ENCODE results near the gene MIB1. TPM values are rescaled to one million over a fixed set of nuclear protein-coding genes. Genes with fewer than 3 reads are reported as not detected.

MIB1 gene
- total and polyA plus RNA-seq, 2 donors (not counting 1 experiment from before 2014, with no cell fraction given), result 1.8 to 25.5 TPM

DNA sequence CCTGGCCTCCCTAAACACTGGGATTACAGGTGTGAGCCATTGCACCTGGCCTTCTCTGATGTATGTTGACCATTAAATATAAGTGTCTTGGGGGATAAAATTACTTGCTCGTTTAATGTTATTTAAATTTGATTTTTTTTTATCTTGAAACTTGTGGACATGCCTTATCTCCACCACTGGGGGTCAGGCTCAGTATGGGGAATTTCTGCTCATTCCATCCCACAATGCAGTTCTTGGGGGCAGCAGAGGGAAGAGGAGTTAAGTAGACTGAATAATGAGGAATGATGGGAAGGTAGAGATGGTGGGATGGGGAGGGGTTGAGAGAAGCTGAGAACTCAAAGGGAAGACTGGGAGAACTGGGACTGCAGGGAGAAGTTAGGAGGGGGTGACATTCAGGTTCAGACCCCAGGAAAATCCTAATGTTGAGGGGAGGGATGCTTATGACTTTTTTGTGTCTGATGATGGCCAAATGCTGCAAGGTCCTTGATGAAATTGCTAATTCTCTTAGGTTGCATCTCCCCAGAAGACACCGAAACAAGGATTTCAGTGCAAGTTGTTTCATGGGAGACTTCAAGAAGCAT is 174.2 kb downstream of the MIB1 start:
- Histone ChIP-seq H3K27ac (ENCODE audit: low read length in 2 of 2) (no peak overlapping the region), H3K36me3 (replicated peaks in 1 of 2; ENCODE audit: control extremely low read depth in 1 of 2, control insufficient read depth in 1 of 2, extremely low read depth in 1 of 2, insufficient read depth in 2 of 2, low read length in 1 of 2) (no peaks in the 10 kb centered on the region), H3K27me3 (replicated peaks in 1 of 4; ENCODE audit: control extremely low read depth in 1 of 4, control insufficient read depth in 3 of 4, insufficient read depth in 4 of 4, low read length in 3 of 4) (peaks cover 0 to 5% (median 1%) of the 10 kb centered on the region in 4 experiments), H3K4me3 (ENCODE audit: control extremely low read depth in 1 of 5, extremely low read depth in 1 of 5, insufficient read depth in 1 of 5, low read depth in 2 of 5, low read length in 4 of 5) (no peak overlapping the region), H3K4me1 (ENCODE audit: control insufficient read depth in 2 of 2, insufficient read depth in 2 of 2, low read length in 2 of 2) (no peaks in the 10 kb centered on the region), H4K20me1 (ENCODE audit: control insufficient read depth, insufficient read depth, low read length, poor library complexity, severe bottlenecking) (no peaks in the 10 kb centered on the region), H3K4me2 (replicated peaks; ENCODE audit: low read depth, low read length, poor library complexity, severe bottlenecking) (no peak overlapping the region), H3K9me3 (ENCODE audit: control extremely low read depth in 1 of 3, control insufficient read depth in 2 of 3, insufficient read depth in 1 of 3, low read length in 2 of 3) (peaks cover 3 to 10% (median 8%) of the 10 kb centered on the region in 3 donors), H2AFZ (ENCODE audit: insufficient read depth, low read depth, low read length, poor library complexity, severe bottlenecking) (no peak overlapping the region), H3K9ac (ENCODE audit: low read length) (no peak overlapping the region), H3K79me2 (ENCODE audit: control insufficient read depth, insufficient read depth, low read length) (no peaks in the 10 kb centered on the region)
- intact Hi-C loops (cut with micrococcal nuclease), result no loop called here
- Mint-ChIP-seq H3K27ac (no peak overlapping the region), H3K4me3 (no peak overlapping the region), H3K4me1 (no peaks in the 10 kb centered on the region), H3K9me3 (ENCODE audit: insufficient read depth) (peaks cover 6% of the 10 kb centered on the region), H3K27me3 (peaks cover 9% of the 10 kb centered on the region)
- DNase-seq, result no peak
- ChIA-PET POLR2A (no interaction called here), CTCF (no interaction called here)
- TF ChIP-seq, protein P1, sequence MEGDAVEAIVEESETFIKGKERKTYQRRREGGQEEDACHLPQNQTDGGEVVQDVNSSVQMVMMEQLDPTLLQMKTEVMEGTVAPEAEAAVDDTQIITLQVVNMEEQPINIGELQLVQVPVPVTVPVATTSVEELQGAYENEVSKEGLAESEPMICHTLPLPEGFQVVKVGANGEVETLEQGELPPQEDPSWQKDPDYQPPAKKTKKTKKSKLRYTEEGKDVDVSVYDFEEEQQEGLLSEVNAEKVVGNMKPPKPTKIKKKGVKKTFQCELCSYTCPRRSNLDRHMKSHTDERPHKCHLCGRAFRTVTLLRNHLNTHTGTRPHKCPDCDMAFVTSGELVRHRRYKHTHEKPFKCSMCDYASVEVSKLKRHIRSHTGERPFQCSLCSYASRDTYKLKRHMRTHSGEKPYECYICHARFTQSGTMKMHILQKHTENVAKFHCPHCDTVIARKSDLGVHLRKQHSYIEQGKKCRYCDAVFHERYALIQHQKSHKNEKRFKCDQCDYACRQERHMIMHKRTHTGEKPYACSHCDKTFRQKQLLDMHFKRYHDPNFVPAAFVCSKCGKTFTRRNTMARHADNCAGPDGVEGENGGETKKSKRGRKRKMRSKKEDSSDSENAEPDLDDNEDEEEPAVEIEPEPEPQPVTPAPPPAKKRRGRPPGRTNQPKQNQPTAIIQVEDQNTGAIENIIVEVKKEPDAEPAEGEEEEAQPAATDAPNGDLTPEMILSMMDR (IDR thresholded peaks at IDR 0.05), result no peak
- no peak for TF ChIP-seq EZH2 (IDR thresholded peaks at IDR 0.05; ENCODE audit: borderline replicate concordance, insufficient read depth, low read depth, low read length, poor library complexity, severe bottlenecking)
- 50% methylated on average over 2 of the region's 2 CpGs for WGBS (ENCODE audit: insufficient coverage)
- ATAC-seq (ENCODE audit: low read depth), result no peak

DNA sequence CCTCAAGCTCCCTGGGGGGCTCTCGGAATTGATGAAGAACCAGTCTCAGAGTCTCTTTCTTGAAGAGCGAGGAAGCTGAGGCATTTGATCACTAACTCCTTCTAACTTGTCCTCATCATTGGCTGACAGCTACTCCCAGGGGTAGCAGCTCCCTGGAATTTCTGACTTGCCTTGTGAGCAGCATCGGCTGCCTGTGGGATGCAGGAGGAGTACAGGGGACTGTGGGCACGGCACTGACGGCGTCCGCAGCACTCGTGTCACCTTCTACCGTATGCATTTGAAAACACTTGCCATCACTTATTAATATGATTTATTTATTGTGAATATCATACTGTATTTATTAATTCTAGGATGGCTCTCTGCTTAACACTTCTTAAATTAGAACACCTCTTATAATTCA is 175.0 kb downstream of the MIB1 start:
- Mint-ChIP-seq H3K4me1 (no peaks in the 10 kb centered on the region), H3K9me3 (ENCODE audit: insufficient read depth) (peaks cover 6% of the 10 kb centered on the region), H3K27ac (no peak overlapping the region), H3K4me3 (no peak overlapping the region), H3K27me3 (peaks cover 9% of the 10 kb centered on the region)
- peaks cover 0 to 5% (median 1%) of the 10 kb centered on the region in 4 experiments for H3K27me3 ChIP-seq (replicated peaks in 1 of 4; ENCODE audit: control extremely low read depth in 1 of 4, control insufficient read depth in 3 of 4, insufficient read depth in 4 of 4, low read length in 3 of 4)
- ATAC-seq (ENCODE audit: low read depth) (no peak), DNase-seq (no peak)
- TF ChIP-seq, protein P1 (IDR thresholded peaks at IDR 0.05), result no peak
- TF ChIP-seq EZH2 (IDR thresholded peaks at IDR 0.05; ENCODE audit: borderline replicate concordance, insufficient read depth, low read depth, low read length, poor library complexity, severe bottlenecking), result no peak
- no peak overlapping the region for H3K9ac ChIP-seq (ENCODE audit: low read length)
- intact Hi-C loops (cut with micrococcal nuclease), result no loop called here
- no peak overlapping the region for H3K27ac ChIP-seq (ENCODE audit: low read length in 2 of 2)
- H3K36me3 ChIP-seq (replicated peaks in 1 of 2; ENCODE audit: control extremely low read depth in 1 of 2, control insufficient read depth in 1 of 2, extremely low read depth in 1 of 2, insufficient read depth in 2 of 2, low read length in 1 of 2), result no peaks in the 10 kb centered on the region
- ChIA-PET POLR2A (no interaction called here), CTCF (no interaction called here)
- no peak overlapping the region for H2AFZ ChIP-seq (ENCODE audit: insufficient read depth, low read depth, low read length, poor library complexity, severe bottlenecking)
- H3K79me2 ChIP-seq (ENCODE audit: control insufficient read depth, insufficient read depth, low read length), result no peaks in the 10 kb centered on the region
- H3K4me1 ChIP-seq (ENCODE audit: control insufficient read depth in 2 of 2, insufficient read depth in 2 of 2, low read length in 2 of 2), result no peaks in the 10 kb centered on the region
- no peaks in the 10 kb centered on the region for H4K20me1 ChIP-seq (ENCODE audit: control insufficient read depth, insufficient read depth, low read length, poor library complexity, severe bottlenecking)
- peaks cover 3 to 12% (median 8%) of the 10 kb centered on the region in 3 donors for H3K9me3 ChIP-seq (ENCODE audit: control extremely low read depth in 1 of 3, control insufficient read depth in 2 of 3, insufficient read depth in 1 of 3, low read length in 2 of 3)
- H3K4me3 ChIP-seq (ENCODE audit: control extremely low read depth in 1 of 5, extremely low read depth in 1 of 5, insufficient read depth in 1 of 5, low read depth in 2 of 5, low read length in 4 of 5), result no peak overlapping the region
- WGBS (ENCODE audit: insufficient coverage), result 82% methylated on average over 2 of the region's 9 CpGs
- no peak overlapping the region for H3K4me2 ChIP-seq (replicated peaks; ENCODE audit: low read depth, low read length, poor library complexity, severe bottlenecking)
